ENCODE measurements around the gene GASK1B.

- TF ChIP-seq POLR2A (IDR thresholded peaks at IDR 0.05), result no peak
- no peak for TF ChIP-seq CTCF (IDR thresholded peaks at IDR 0.05)
- TF ChIP-seq EP300 (IDR thresholded peaks at IDR 0.05), result no peak
Observed at GRCh38 chr4:158166701-158167100, 6.1 kb downstream of the GASK1B start.
